Measurements from ENCODE around the gene TAMM41.

Gene TAMM41

GRCh38 chr3:11826628-11827265, 19.9 kb downstream of the TAMM41 start:
- TF ChIP-seq MYC (IDR thresholded peaks at IDR 0.05; ENCODE audit: low read depth, low read length) (no peak), POLR2A (IDR thresholded peaks at IDR 0.05; ENCODE audit: extremely low read depth, insufficient read length) (no peak)
- TF ChIP-seq, protein P1, sequence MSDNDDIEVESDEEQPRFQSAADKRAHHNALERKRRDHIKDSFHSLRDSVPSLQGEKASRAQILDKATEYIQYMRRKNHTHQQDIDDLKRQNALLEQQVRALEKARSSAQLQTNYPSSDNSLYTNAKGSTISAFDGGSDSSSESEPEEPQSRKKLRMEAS (IDR thresholded peaks at IDR 0.05; ENCODE audit: low read depth, low read length): no peak
- TF ChIP-seq, protein P2, sequence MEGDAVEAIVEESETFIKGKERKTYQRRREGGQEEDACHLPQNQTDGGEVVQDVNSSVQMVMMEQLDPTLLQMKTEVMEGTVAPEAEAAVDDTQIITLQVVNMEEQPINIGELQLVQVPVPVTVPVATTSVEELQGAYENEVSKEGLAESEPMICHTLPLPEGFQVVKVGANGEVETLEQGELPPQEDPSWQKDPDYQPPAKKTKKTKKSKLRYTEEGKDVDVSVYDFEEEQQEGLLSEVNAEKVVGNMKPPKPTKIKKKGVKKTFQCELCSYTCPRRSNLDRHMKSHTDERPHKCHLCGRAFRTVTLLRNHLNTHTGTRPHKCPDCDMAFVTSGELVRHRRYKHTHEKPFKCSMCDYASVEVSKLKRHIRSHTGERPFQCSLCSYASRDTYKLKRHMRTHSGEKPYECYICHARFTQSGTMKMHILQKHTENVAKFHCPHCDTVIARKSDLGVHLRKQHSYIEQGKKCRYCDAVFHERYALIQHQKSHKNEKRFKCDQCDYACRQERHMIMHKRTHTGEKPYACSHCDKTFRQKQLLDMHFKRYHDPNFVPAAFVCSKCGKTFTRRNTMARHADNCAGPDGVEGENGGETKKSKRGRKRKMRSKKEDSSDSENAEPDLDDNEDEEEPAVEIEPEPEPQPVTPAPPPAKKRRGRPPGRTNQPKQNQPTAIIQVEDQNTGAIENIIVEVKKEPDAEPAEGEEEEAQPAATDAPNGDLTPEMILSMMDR (IDR thresholded peaks at IDR 0.05; ENCODE audit: low read depth, low read length): no peak
- H3K4me3 ChIP-seq (ENCODE audit: low read depth, low read length): no peak overlapping the region
- DNase-seq (ENCODE audit: low read depth): no peak

DNA sequence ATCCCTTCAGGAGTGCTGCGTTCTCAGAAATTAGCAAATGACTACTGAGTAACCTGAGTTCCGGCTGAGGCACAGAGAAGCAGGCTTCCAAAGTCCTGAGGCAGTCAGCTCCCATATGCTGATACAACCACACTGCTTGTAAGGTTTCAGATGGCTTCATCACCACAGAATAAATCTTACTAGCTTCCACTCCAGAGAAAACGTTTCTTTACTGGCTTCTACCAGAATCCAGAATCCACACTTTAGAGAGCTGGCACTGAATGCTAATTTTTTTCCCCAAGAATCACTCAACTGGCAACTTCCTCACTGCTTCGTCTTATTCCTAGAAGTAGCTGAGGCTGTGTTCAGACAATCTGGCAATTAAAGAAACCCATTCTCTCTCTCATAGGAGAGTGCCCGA, 21.4 kb downstream of the TAMM41 start:
- H3K4me3 ChIP-seq (ENCODE audit: low read depth, low read length): no peak overlapping the region
- TF ChIP-seq MYC (IDR thresholded peaks at IDR 0.05; ENCODE audit: low read depth, low read length) (no peak), POLR2A (IDR thresholded peaks at IDR 0.05; ENCODE audit: extremely low read depth, insufficient read length) (no peak)
- TF ChIP-seq, protein P1 (IDR thresholded peaks at IDR 0.05; ENCODE audit: low read depth, low read length): no peak
- TF ChIP-seq, protein P2 (IDR thresholded peaks at IDR 0.05; ENCODE audit: low read depth, low read length): no peak

DNA sequence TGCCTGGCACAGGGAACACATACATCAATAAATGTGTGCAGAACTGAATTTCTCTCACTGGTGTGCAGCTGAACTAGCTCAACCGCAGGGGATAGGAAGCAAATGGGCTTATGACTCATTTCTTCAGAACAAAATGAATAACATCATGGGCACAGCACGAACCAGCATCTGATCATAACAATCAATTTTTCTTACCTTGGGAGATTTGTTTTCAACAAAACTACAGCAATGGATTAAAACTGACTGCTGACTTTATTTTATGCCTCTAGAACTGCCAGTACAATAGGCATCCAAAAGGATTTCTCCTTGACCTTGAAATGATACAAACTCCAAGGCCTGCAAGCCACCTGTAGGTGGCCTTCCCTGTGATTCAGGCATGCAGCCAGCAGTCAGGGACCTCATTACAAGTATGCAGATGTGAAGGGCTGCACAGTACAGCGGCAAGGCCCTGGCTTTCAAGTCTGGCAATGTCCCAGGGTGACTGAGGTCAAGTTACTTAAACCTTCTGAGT, 26.1 kb downstream of the TAMM41 start:
- DNase-seq (ENCODE audit: low read depth): no peak
- no peak for TF ChIP-seq POLR2A (IDR thresholded peaks at IDR 0.05; ENCODE audit: extremely low read depth, insufficient read length)
- TF ChIP-seq, protein P2 (IDR thresholded peaks at IDR 0.05; ENCODE audit: low read depth, low read length): no peak
- TF ChIP-seq MYC (IDR thresholded peaks at IDR 0.05; ENCODE audit: low read depth, low read length): no peak
- TF ChIP-seq, protein P1 (IDR thresholded peaks at IDR 0.05; ENCODE audit: low read depth, low read length): no peak
- no peak overlapping the region for H3K4me3 ChIP-seq (ENCODE audit: low read depth, low read length)

More for the DNA sequence above, 21.4 kb downstream of the TAMM41 start:
- DNase-seq (ENCODE audit: low read depth): no peak

- TF ChIP-seq, protein P2 (IDR thresholded peaks at IDR 0.05; ENCODE audit: low read depth, low read length): no peak
- TF ChIP-seq POLR2A (IDR thresholded peaks at IDR 0.05; ENCODE audit: extremely low read depth, insufficient read length) (no peak), MYC (IDR thresholded peaks at IDR 0.05; ENCODE audit: low read depth, low read length) (no peak)
- TF ChIP-seq, protein P1 (IDR thresholded peaks at IDR 0.05; ENCODE audit: low read depth, low read length): no peak
- no peak for DNase-seq (ENCODE audit: low read depth)
- H3K4me3 ChIP-seq (ENCODE audit: low read depth, low read length): no peak overlapping the region
Measured at GRCh38 chr3:11819146-11819689, 27.5 kb downstream of the TAMM41 start.

DNA sequence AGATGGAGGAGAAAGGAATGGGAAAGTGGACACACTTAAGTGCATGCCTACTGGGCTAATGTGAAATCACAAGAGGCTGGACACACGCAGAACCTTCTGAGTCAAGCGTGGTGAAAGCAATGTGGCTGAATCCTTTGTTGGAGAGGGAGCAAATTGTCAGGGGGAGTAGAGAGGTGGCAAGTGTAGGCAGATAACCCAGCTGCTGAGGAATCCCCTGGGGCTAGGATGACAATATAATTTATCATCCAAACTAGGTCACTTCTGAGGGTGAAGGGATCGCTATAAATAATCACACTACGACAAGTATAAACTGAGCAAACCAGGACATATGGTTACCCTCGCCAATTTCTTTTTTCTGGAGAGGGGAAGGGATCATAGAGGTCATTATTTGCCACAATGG, 28.7 kb downstream of the TAMM41 start:
- peak; percentile 3 for DNase-seq (ENCODE audit: low read depth)
- H3K4me3 ChIP-seq (ENCODE audit: low read depth, low read length): no peak overlapping the region
- TF ChIP-seq POLR2A (IDR thresholded peaks at IDR 0.05; ENCODE audit: extremely low read depth, insufficient read length): no peak
- TF ChIP-seq, protein P1 (IDR thresholded peaks at IDR 0.05; ENCODE audit: low read depth, low read length): no peak

DNA sequence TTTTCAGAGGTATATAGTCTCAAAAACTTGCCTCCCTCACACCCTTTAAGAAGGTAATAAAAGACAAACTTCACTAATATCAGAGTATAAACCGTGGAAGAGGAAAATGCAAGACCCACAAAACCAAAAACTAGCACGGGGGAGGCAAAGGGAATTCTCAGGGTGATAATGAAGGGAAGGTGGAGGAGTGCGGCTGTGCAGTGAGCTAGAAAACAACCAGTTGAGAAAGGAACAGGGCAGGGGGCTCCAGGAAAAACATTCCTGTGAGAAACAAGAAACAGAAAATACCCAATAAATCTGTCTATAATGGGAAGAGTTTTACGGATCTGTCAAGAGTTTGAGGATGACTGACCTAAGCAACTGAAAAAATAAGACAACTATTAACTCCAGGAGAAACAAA, 31.6 kb downstream of the TAMM41 start:
- DNase-seq (ENCODE audit: low read depth): no peak

More for the DNA sequence above, 31.6 kb downstream of the TAMM41 start:
- no peak for TF ChIP-seq POLR2A (IDR thresholded peaks at IDR 0.05; ENCODE audit: extremely low read depth, insufficient read length)
- TF ChIP-seq, protein P1 (IDR thresholded peaks at IDR 0.05; ENCODE audit: low read depth, low read length): no peak
- TF ChIP-seq, protein P2 (IDR thresholded peaks at IDR 0.05; ENCODE audit: low read depth, low read length): no peak
- no peak overlapping the region for H3K4me3 ChIP-seq (ENCODE audit: low read depth, low read length)
